K562 (cell line): Measurements from ENCODE around the gene HSD3B7. TPM values are rescaled to one million over a fixed set of nuclear protein-coding genes. Genes with fewer than 3 reads are reported as not detected.

Experiments used
- ATAC-seq: fragments of 200-7000 bp; cut with Tn5 transposase; 3 replicates; pipeline ENCODE4 v1.9.1; 2020; ENCODE audit warnings: moderate library complexity
- BruUV-seq: library from RNA; stranded (reverse); fragments of 400-500 nt; replicated peaks from 2 replicates; lab custom pipeline; 2021; lab: Mats Ljungman, UMichigan
- CTCF ChIA-PET: fragments of 300-600 bp; formaldehyde crosslinking; extraction: SDS; loops from one replicate; lab custom pipeline; 2021; ENCODE audit warnings: low intra/inter-chr PET ratio; lab: Yijun Ruan, JAX
- POLR2A ChIA-PET: fragments of 300-600, 350-650 bp; sonication (Branson Sonifier 250); formaldehyde crosslinking; extraction: SDS; loops from one replicate; lab custom pipeline; 2021; ENCODE audit warnings: antibody characterized with exemption, inconsistent platforms; lab: Yijun Ruan, JAX
- DNase-seq, 4 experiments: peaks; one replicate each; pipeline versions ENCODE4 v3.0.0 to v3.0.0-alpha.2; 2011 to 2018; ENCODE audit warnings: low spot score in 3 of 4, mixed read lengths in 3 of 4; ENCODE audit errors: extremely low read depth in 1 of 4
- FAIRE-seq: peaks from 2 replicates; lab custom pipeline; 2011; peaks lifted over from hg19 to GRCh38; lab: Jason Lieb, UNC
- H2AFZ ChIP-seq: 2 replicates; pipeline ENCODE4 v1.6.0; 2011; ENCODE audit warnings: low read depth, low read length, control low read depth, inconsistent platforms
- H3K27ac ChIP-seq: fragments of 200-600 bp; 3 replicates; pipeline ENCODE4 v1.8.0; 2011; ENCODE audit warnings: low read depth, mild to moderate bottlenecking, control low read depth, inconsistent platforms, low read length, moderate library complexity, mixed read lengths; ENCODE audit errors: extremely low read depth
- H3K27me3 ChIP-seq, 2 experiments: fragments of 300-600 bp in 1 of 2; 2 replicates in 1 of 2; 3 replicates in 1 of 2; pipeline versions ENCODE4 v1.6.0 to v1.8.0; 2011; ENCODE audit warnings: inconsistent platforms in 2 of 2, low read length in 2 of 2, mild to moderate bottlenecking in 1 of 2, mixed read lengths in 1 of 2, moderate library complexity in 1 of 2; ENCODE audit not compliant: control insufficient read depth in 2 of 2, insufficient read depth in 2 of 2
- H3K36me3 ChIP-seq: fragments of 300-600 bp; 3 replicates; pipeline ENCODE4 v1.8.0; 2011; ENCODE audit warnings: mild to moderate bottlenecking, low read length, inconsistent platforms; ENCODE audit not compliant: control insufficient read depth, insufficient read depth
- H3K4me1 ChIP-seq, 2 experiments: fragments of 200-600 bp in 1 of 2; replicated peaks in 1 of 2; 2 replicates in 1 of 2; 3 replicates in 1 of 2; pipeline versions ENCODE4 v1.5.1 to v1.8.0; 2011; ENCODE audit warnings: inconsistent platforms in 2 of 2, low read length in 2 of 2, mild to moderate bottlenecking in 1 of 2, mixed read lengths in 1 of 2, moderate library complexity in 1 of 2; ENCODE audit not compliant: control insufficient read depth in 2 of 2, insufficient read depth in 2 of 2
- H3K4me2 ChIP-seq: 2 replicates; pipeline ENCODE4 v1.6.1; 2011; ENCODE audit warnings: low read length, control low read depth, inconsistent platforms, mixed read lengths; ENCODE audit not compliant: insufficient read depth
- H3K4me3 ChIP-seq: fragments of 200-600 bp; sonication (generic), shearing (Covaris generic); 2 replicates; pipeline ENCODE4 v1.5.1; 2016; ENCODE audit warnings: control low read depth, inconsistent platforms
- H3K79me2 ChIP-seq: fragments of 200-600 bp; 3 replicates; pipeline ENCODE4 v1.8.0; 2011; ENCODE audit warnings: low read length, inconsistent platforms; ENCODE audit not compliant: control insufficient read depth, insufficient read depth
- H3K9ac ChIP-seq, 2 experiments: 2 replicates each; pipeline versions ENCODE4 v1.6.0 to v1.6.1; 2011; ENCODE audit warnings: low read depth in 2 of 2, low read length in 2 of 2, control low read depth in 1 of 2, inconsistent platforms in 1 of 2, mild to moderate bottlenecking in 1 of 2, mixed read lengths in 1 of 2; ENCODE audit not compliant: insufficient read depth in 1 of 2
- H3K9me1 ChIP-seq: one replicate; pipeline ENCODE4 v1.6.0; 2011; ENCODE audit warnings: inconsistent platforms, mild to moderate bottlenecking, low read length, moderate library complexity; ENCODE audit not compliant: control insufficient read depth, insufficient read depth
- H3K9me3 ChIP-seq: replicated peaks from 2 replicates; pipeline ENCODE4 v1.5.1; 2011; ENCODE audit warnings: low read depth, low read length, inconsistent platforms; ENCODE audit not compliant: control insufficient read depth, insufficient read depth
- H4K20me1 ChIP-seq: replicated peaks from 2 replicates; pipeline ENCODE4 v1.6.1; 2011; ENCODE audit warnings: low read length, inconsistent platforms, mixed read lengths; ENCODE audit not compliant: control insufficient read depth, insufficient read depth
- GABPA ChIP-seq: fragments of 200-800 bp; sonication (Bioruptor generic); conservative IDR thresholded peaks from 2 replicates; pipeline ENCODE4 v1.6.1; 2016; ENCODE audit warnings: low read depth, missing genetic modification characterization, missing compliant biosample characterization
- MYNN ChIP-seq, 2 experiments: sonication (generic); formaldehyde crosslinking in 1 of 2; IDR thresholded peaks; 2 replicates each; pipeline versions ENCODE4 v1.5.0 to v1.6.1; 2016 to 2020; ENCODE audit warnings: antibody characterized with exemption in 1 of 2, missing genetic modification reagents in 1 of 2
- PCBP2 ChIP-seq: fragments of 200-400 bp; formaldehyde crosslinking; IDR thresholded peaks from 2 replicates; pipeline ENCODE4 v1.6.1; 2018; ENCODE audit warnings: low read length, low read depth, mild to moderate bottlenecking, moderate library complexity; ENCODE audit not compliant: poor library complexity, severe bottlenecking
- RAD21 ChIP-seq, 2 experiments: fragments of 250-450 bp in 1 of 2; fragments of 450-650 bp in 1 of 2; sonication (Bioruptor Pico) in 1 of 2; formaldehyde crosslinking in 1 of 2; IDR thresholded peaks in 1 of 2; conservative IDR thresholded peaks in 1 of 2; 2 replicates each; pipeline versions ENCODE4 v1.4.0 to v1.8.0; 2020 to 2022; ENCODE audit warnings: mild to moderate bottlenecking in 2 of 2, moderate library complexity in 1 of 2
- ZNF263 ChIP-seq: sonication (generic); formaldehyde crosslinking; IDR thresholded peaks from 2 replicates; pipeline ENCODE4 v1.8.0; 2022; ENCODE audit warnings: mild to moderate bottlenecking, missing genetic modification reagents, borderline replicate concordance
- WGBS: fragments of 100-300 bp; shearing (Covaris generic); methylation state at CpG from one replicate; pipeline ENCODE4 v1.1.6; 2016; ENCODE audit warnings: low coverage, mixed read lengths; ENCODE audit not compliant: insufficient coverage; ENCODE audit errors: missing lambda C conversion rate; 5-methylcytosine and 5-hydroxymethylcytosine counted together
- in situ Hi-C: fragments of 300-500 bp; cut with MboI; formaldehyde crosslinking; loops from 4 replicates; pipeline ENCODE4 v1.15.0; 2018; ENCODE audit warnings: inconsistent platforms, mixed read lengths
- intact Hi-C: fragments of 100-400 bp; cut with micrococcal nuclease; formaldehyde crosslinking; loops from 2 replicates; pipeline ENCODE4 v1.14.2; 2022
- polyA plus RNA-seq, 8 experiments: library from polyadenylated mRNA; depleted of rRNA in 4 of 8; stranded (reverse) in 5 of 8; unstranded in 3 of 8; fragments of >200 nt; fragmentation: Nextera tagmentation in 2 of 8; fragmentation: Illumina TruSeq in 1 of 8; extraction: Ambion mirVana in 2 of 8; extraction: Trizol in 1 of 8; gene quantifications; 2 replicates each; pipeline versions ENCODE4 v1.2.1 to v1.2.3, GENCODE V29; 2011 to 2014; ENCODE audit warnings: inconsistent platforms in 1 of 8, missing spikeins in 1 of 8
- total RNA-seq, 7 experiments: library from RNA; depleted of rRNA in 6 of 7; stranded (reverse); fragments of >200 nt in 6 of 7; fragmentation: Illumina TruSeq in 2 of 7; extraction: Trizol in 2 of 7; gene quantifications; 2 replicates each; pipeline versions ENCODE4 v1.2.1 to v1.2.3, GENCODE V29; 2011 to 2021; ENCODE audit warnings: low replicate concordance in 1 of 7
- TF ChIP-seq, protein P1 (sequence below): sonication (generic); formaldehyde crosslinking; IDR thresholded peaks from 2 replicates; pipeline ENCODE4 v1.8.1; 2023; ENCODE audit warnings: mild to moderate bottlenecking, missing genetic modification reagents
- TF ChIP-seq, protein P2 (sequence below), 3 experiments: fragments of 200-800 bp in 1 of 3; sonication (Bioruptor generic) in 1 of 3; sonication (generic) in 1 of 3; formaldehyde crosslinking in 1 of 3; IDR thresholded peaks; 2 replicates each; pipeline versions ENCODE4 v1.6.1 to v1.8.0; 2016 to 2022; ENCODE audit warnings: mild to moderate bottlenecking in 2 of 3, missing compliant biosample characterization in 2 of 3, missing genetic modification characterization in 2 of 3, missing genetic modification reagents in 1 of 3

HSD3B7 gene
- total and polyA plus RNA-seq, 9 of the 15 experiments (the other 6 are each of a cell fraction or from before 2014, with no cell fraction given) = 5.4 to 49.1 (median 23.0) TPM

DNA sequence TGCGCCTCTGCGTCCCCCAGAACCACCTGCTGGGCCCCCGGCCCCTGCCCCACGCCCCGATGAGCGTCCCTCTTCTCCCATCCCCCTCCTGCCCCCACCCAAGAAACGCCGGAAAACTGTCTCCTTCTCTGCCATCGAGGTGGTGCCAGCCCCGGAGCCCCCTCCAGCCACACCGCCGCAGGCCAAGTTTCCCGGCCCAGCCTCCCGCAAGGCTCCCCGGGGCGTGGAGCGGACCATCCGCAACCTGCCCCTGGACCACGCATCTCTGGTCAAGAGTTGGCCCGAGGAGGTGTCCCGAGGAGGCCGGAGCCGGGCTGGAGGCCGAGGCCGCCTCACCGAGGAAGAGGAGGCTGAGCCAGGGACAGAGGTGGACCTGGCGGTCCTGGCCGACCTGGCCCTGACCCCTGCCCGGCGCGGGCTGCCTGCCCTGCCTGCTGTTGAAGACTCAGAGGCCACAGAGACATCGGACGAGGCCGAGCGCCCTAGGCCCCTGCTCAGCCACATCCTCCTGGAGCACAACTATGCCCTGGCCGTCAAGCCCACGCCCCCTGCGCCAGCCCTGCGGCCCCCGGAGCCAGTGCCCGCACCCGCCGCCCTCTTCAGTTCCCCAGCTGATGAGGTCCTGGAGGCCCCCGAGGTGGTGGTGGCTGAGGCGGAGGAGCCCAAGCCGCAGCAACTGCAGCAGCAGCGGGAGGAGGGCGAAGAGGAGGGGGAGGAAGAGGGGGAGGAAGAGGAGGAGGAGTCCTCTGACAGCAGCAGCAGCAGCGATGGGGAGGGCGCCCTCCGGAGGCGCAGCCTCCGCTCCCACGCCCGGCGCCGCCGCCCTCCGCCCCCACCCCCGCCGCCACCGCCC lies 5.6 kb upstream of the HSD3B7 start (continued):
- TF ChIP-seq, protein P1, sequence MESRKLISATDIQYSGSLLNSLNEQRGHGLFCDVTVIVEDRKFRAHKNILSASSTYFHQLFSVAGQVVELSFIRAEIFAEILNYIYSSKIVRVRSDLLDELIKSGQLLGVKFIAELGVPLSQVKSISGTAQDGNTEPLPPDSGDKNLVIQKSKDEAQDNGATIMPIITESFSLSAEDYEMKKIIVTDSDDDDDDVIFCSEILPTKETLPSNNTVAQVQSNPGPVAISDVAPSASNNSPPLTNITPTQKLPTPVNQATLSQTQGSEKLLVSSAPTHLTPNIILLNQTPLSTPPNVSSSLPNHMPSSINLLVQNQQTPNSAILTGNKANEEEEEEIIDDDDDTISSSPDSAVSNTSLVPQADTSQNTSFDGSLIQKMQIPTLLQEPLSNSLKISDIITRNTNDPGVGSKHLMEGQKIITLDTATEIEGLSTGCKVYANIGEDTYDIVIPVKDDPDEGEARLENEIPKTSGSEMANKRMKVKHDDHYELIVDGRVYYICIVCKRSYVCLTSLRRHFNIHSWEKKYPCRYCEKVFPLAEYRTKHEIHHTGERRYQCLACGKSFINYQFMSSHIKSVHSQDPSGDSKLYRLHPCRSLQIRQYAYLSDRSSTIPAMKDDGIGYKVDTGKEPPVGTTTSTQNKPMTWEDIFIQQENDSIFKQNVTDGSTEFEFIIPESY (CRISPR knock-in tag) = peak; percentile 55; the same call in 1 of the 2 replicates
- TF ChIP-seq ZNF263 = peak; percentile 96
- no peak for TF ChIP-seq RAD21 (CRISPR knock-in tag; conservative IDR thresholded peaks at IDR 0.05 in 1 of 2, IDR thresholded peaks at IDR 0.05 in 1 of 2)

DNA sequence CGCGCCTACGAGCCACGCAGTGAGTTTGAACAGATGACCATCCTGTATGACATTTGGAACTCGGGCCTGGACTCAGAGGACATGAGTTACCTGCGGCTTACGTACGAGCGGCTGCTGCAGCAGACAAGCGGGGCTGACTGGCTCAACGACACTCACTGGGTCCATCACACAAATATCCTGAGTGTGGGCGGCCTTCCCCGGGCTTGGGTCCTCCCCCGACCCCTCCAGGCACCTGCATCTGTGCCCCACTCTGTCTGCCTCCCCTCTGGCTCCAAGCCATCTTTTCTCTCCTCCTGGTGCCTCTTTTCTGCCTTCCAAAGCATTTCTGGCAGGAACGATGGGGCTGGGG lies 5.0 kb upstream of the HSD3B7 start:
- Histone ChIP-seq H4K20me1 (peaks cover 5% of the 10 kb centered on the region), H3K27me3 (no peaks in the 10 kb centered on the region), H3K27ac (no peak overlapping the region), H3K4me1 (peaks cover 0 to 42% of the 10 kb centered on the region in 2 experiments; a peak in 2 of 5 replicates), H3K4me3 (no peak overlapping the region), H3K36me3 (peaks cover 91% of the 10 kb centered on the region; the same call in 2 of the 3 replicates), H2AFZ (no peak overlapping the region), H3K4me2 (no peak overlapping the region), H3K9me3 (no peaks in the 10 kb centered on the region), H3K9ac (no peak overlapping the region; a peak in 1 of 4 replicates), H3K9me1 (peaks cover 2% of the 10 kb centered on the region), H3K79me2 (0 out of 3 replicates have a peak, but pooled peaks cover 4% of the 10 kb centered on the region)
- ChIA-PET CTCF (no interaction called here), POLR2A (no interaction called here)
- intact Hi-C loops (loop anchor here (10.0 kb wide), 2 partner anchors 165 to 315 kb away; no protein-coding TSS in a partner anchor), in situ Hi-C loops (loop anchor here (10.0 to 25.0 kb wide), 2 partner anchors 315 to 457 kb away; partner anchors contain the start of genes COX6A2 and ZNF843)
- ATAC-seq (no peak), DNase-seq (no peak), FAIRE-seq (no peak)
- 79% methylated on average over 14 of the region's 15 CpGs for WGBS
- TF ChIP-seq PCBP2 = no peak
- TF ChIP-seq MYNN (IDR thresholded peaks at IDR 0.05) = peak; percentile 10; the same call in 1 of the 2 replicates
- TF ChIP-seq MYNN (CRISPR knock-in tag; IDR thresholded peaks at IDR 0.05) = no peak
- TF ChIP-seq, protein P2, sequence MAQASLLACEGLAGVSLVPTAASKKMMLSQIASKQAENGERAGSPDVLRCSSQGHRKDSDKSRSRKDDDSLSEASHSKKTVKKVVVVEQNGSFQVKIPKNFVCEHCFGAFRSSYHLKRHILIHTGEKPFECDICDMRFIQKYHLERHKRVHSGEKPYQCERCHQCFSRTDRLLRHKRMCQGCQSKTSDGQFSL (CRISPR knock-in tag; IDR thresholded peaks at IDR 0.05) = no peak
- TF ChIP-seq, protein P2 (tag; IDR thresholded peaks at IDR 0.05) = no peak
- no peak for TF ChIP-seq GABPA (tag)
- no TSS peak for BruUV-seq
